B cell (primary cell): ENCODE measurements around the gene DHX8. TPM values are rescaled to one million over a fixed set of nuclear protein-coding genes. Genes with fewer than 3 reads are reported as not detected.

Experiments used
- ATAC-seq: fragments of 200-7000 bp; cut with Tn5 transposase; one replicate; pipeline ENCODE4 v1.10.0; 2021; ENCODE audit warnings: low read depth, mild to moderate bottlenecking, moderate number of reproducible peaks, moderate library complexity
- CTCF ChIA-PET: fragments of 350-600 bp; sonication (Branson Sonifier 250); formaldehyde crosslinking; loops from one replicate; lab custom pipeline; 2021; ENCODE audit warnings: antibody characterized with exemption, inconsistent platforms; lab: Charles Lee
- POLR2A ChIA-PET: fragments of 350-600 bp; sonication (Branson Sonifier 250); formaldehyde crosslinking; loops from one replicate; lab custom pipeline; 2021; ENCODE audit warnings: antibody characterized with exemption; lab: Charles Lee
- DNase-seq: peaks from one replicate; pipeline ENCODE4 v3.0.0; 2013
- H2AFZ ChIP-seq: 2 replicates; pipeline ENCODE4 v1.6.1; 2012; ENCODE audit warnings: mild to moderate bottlenecking, low read depth, low read length; ENCODE audit not compliant: insufficient read depth, poor library complexity, severe bottlenecking
- H3K27ac ChIP-seq, 2 donors: 1 replicate in 1 of 2; 2 replicates in 1 of 2; pipeline ENCODE4 v1.5.1; 2012 to 2013; ENCODE audit warnings: low read length in 2 of 2, mild to moderate bottlenecking in 2 of 2, moderate library complexity in 1 of 2
- H3K27me3 ChIP-seq, 4 experiments: fragments of 200-600 bp in 1 of 4; sonication (generic) in 1 of 4; replicated peaks in 1 of 4; 1 replicate in 2 of 4; 2 replicates in 2 of 4; pipeline versions ENCODE4 v1.6.1 to v1.7.0; 2013 to 2016; ENCODE audit warnings: low read length in 3 of 4, mild to moderate bottlenecking in 2 of 4, mixed read lengths in 1 of 4, moderate library complexity in 1 of 4; ENCODE audit not compliant: insufficient read depth in 4 of 4, control insufficient read depth in 3 of 4; ENCODE audit errors: control extremely low read depth in 1 of 4
- H3K36me3 ChIP-seq, 2 experiments: replicated peaks in 1 of 2; 1 replicate in 1 of 2; 2 replicates in 1 of 2; pipeline versions ENCODE4 v1.6.1 to v1.7.1; 2013; ENCODE audit warnings: low read length in 1 of 2; ENCODE audit not compliant: insufficient read depth in 2 of 2, control insufficient read depth in 1 of 2; ENCODE audit errors: control extremely low read depth in 1 of 2, extremely low read depth in 1 of 2
- H3K4me1 ChIP-seq, 2 donors: fragments of 200-600 bp in 1 of 2; sonication (generic) in 1 of 2; 1 replicate in 1 of 2; 2 replicates in 1 of 2; pipeline versions ENCODE4 v1.5.1 to v1.6.1; 2013 to 2017; ENCODE audit warnings: low read length in 2 of 2; ENCODE audit not compliant: control insufficient read depth in 2 of 2, insufficient read depth in 2 of 2
- H3K4me2 ChIP-seq: replicated peaks from 2 replicates; pipeline ENCODE3; 2012; ENCODE audit warnings: mild to moderate bottlenecking, low read depth, low read length; ENCODE audit not compliant: poor library complexity, severe bottlenecking
- H3K4me3 ChIP-seq, 5 experiments: fragments of 200-600 bp in 1 of 5; sonication (generic) in 1 of 5; 1 replicate in 3 of 5; 2 replicates in 2 of 5; pipeline versions ENCODE4 v1.5.1 to v1.7.0; 2011 to 2016; ENCODE audit warnings: low read length in 4 of 5, mild to moderate bottlenecking in 4 of 5, low read depth in 2 of 5, control low read depth in 1 of 5, moderate library complexity in 1 of 5; ENCODE audit not compliant: insufficient read depth in 1 of 5; ENCODE audit errors: control extremely low read depth in 1 of 5, extremely low read depth in 1 of 5
- H3K79me2 ChIP-seq: fragments of 200-600 bp; sonication (generic); one replicate; pipeline ENCODE4 v1.6.0; 2016; ENCODE audit warnings: low read length; ENCODE audit not compliant: control insufficient read depth, insufficient read depth
- H3K9ac ChIP-seq: fragments of 200-600 bp; sonication (generic); 2 replicates; pipeline ENCODE4 v1.6.1; 2017; ENCODE audit warnings: mild to moderate bottlenecking, low read length, moderate library complexity
- H3K9me3 ChIP-seq, 3 donors: one replicate each; pipeline versions ENCODE4 v1.6.1 to v1.7.1; 2013; ENCODE audit warnings: low read length in 2 of 3; ENCODE audit not compliant: control insufficient read depth in 2 of 3, insufficient read depth in 1 of 3; ENCODE audit errors: control extremely low read depth in 1 of 3
- H4K20me1 ChIP-seq: 2 replicates; pipeline ENCODE4 v1.6.0; 2012; ENCODE audit warnings: mild to moderate bottlenecking, low read length; ENCODE audit not compliant: insufficient read depth, control insufficient read depth, poor library complexity, severe bottlenecking
- H3K27ac Mint-ChIP-seq: one replicate; pipeline ENCODE4 v1.8.0; 2021; ENCODE audit warnings: mixed read lengths
- H3K27me3 Mint-ChIP-seq: one replicate; pipeline ENCODE4 v1.8.0; 2021; ENCODE audit warnings: mixed read lengths
- H3K4me1 Mint-ChIP-seq: one replicate; pipeline ENCODE4 v1.8.0; 2021; ENCODE audit warnings: mixed read lengths
- H3K4me3 Mint-ChIP-seq: one replicate; pipeline ENCODE4 v1.8.0; 2021; ENCODE audit warnings: mixed read lengths
- H3K9me3 Mint-ChIP-seq: one replicate; pipeline ENCODE4 v1.8.0; 2022; ENCODE audit warnings: mixed read lengths; ENCODE audit not compliant: insufficient read depth
- EZH2 ChIP-seq: IDR thresholded peaks from 2 replicates; pipeline ENCODE4 v1.6.1; 2012; ENCODE audit warnings: borderline replicate concordance, low read depth, mild to moderate bottlenecking, moderate library complexity, low read length; ENCODE audit not compliant: insufficient read depth, poor library complexity, severe bottlenecking
- WGBS: methylation state at CpG from one replicate; pipeline ENCODE4 v1.1.5; 2013; ENCODE audit warnings: missing lambda C conversion rate; ENCODE audit not compliant: insufficient coverage; 5-methylcytosine and 5-hydroxymethylcytosine counted together
- intact Hi-C: fragments of 100-400 bp; cut with micrococcal nuclease; formaldehyde crosslinking; loops from one replicate; pipeline ENCODE4 v1.10.0; 2022
- polyA plus RNA-seq: library from polyadenylated mRNA; depleted of rRNA; stranded (reverse); fragments of >200 nt; gene quantifications from 2 replicates; pipeline ENCODE4 v1.2.3, GENCODE V29; 2012
- total RNA-seq, 2 donors: library from RNA; stranded (reverse); fragments of 120-200 nt in 1 of 2; gene quantifications; 1 replicate in 1 of 2; 2 replicates in 1 of 2; pipeline versions ENCODE4 v1.2.3 to v1.2.4, GENCODE V29; 2013 to 2022
- TF ChIP-seq, protein P1 (sequence below): fragments of 200-600 bp; IDR thresholded peaks from one replicate; pipeline ENCODE4 v1.8.0; 2022; ENCODE audit warnings: antibody characterized with exemption, mild to moderate bottlenecking

Gene DHX8
- total and polyA plus RNA-seq, 2 donors (not counting 1 experiment from before 2014, with no cell fraction given): 17.9 to 63.3 TPM

DNA sequence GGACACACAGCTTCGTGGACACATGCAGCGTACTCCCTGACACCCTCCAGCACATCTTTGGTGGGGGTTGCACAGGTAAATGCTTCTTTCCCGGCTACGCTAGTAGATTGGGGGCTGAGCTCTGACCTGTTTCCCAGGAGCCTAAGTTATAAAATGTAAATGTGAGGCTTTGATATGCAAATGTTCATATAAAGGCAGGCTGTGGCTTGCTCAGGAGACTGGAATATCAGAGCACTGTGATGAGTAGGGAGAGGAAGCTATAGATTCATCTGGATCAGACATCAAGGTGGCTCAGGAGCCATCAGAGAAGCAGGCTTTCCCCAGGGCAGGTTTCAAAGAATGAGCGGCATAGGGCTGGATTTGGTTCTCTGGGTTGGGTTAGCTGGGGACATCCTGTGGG, 65.7 kb downstream of the DHX8 start:
- H3K9ac ChIP-seq: no peak overlapping the region
- no peak overlapping the region for H3K4me2 ChIP-seq
- intact Hi-C loops: no loop called here
- H3K27me3 ChIP-seq: peaks cover 0 to 65% (median 32%) of the 10 kb centered on the region in 4 experiments
- H3K27me3 Mint-ChIP-seq: peaks cover 58% of the 10 kb centered on the region
- POLR2A ChIA-PET: no interaction called here
- H3K4me1 ChIP-seq: peaks cover 21 to 28% of the 10 kb centered on the region in 2 donors
- DNase-seq (no peak), ATAC-seq (no peak)
- H3K4me3 Mint-ChIP-seq: no peak overlapping the region
- H3K4me1 Mint-ChIP-seq: peaks cover 21% of the 10 kb centered on the region
- no peak overlapping the region for H3K27ac Mint-ChIP-seq
- no peaks in the 10 kb centered on the region for H3K36me3 ChIP-seq
- WGBS: 97% methylated on average over 5 of the region's 5 CpGs
- CTCF ChIA-PET: no interaction called here
- H3K27ac ChIP-seq: no peak overlapping the region
- H3K4me3 ChIP-seq: no peak overlapping the region
- no peaks in the 10 kb centered on the region for H3K9me3 ChIP-seq
- no peaks in the 10 kb centered on the region for H3K9me3 Mint-ChIP-seq
- H3K79me2 ChIP-seq: no peaks in the 10 kb centered on the region
- no peak overlapping the region for H2AFZ ChIP-seq
- H4K20me1 ChIP-seq: peaks cover 17% of the 10 kb centered on the region
- TF ChIP-seq EZH2: no peak
- TF ChIP-seq, protein P1, sequence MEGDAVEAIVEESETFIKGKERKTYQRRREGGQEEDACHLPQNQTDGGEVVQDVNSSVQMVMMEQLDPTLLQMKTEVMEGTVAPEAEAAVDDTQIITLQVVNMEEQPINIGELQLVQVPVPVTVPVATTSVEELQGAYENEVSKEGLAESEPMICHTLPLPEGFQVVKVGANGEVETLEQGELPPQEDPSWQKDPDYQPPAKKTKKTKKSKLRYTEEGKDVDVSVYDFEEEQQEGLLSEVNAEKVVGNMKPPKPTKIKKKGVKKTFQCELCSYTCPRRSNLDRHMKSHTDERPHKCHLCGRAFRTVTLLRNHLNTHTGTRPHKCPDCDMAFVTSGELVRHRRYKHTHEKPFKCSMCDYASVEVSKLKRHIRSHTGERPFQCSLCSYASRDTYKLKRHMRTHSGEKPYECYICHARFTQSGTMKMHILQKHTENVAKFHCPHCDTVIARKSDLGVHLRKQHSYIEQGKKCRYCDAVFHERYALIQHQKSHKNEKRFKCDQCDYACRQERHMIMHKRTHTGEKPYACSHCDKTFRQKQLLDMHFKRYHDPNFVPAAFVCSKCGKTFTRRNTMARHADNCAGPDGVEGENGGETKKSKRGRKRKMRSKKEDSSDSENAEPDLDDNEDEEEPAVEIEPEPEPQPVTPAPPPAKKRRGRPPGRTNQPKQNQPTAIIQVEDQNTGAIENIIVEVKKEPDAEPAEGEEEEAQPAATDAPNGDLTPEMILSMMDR: no peak

DNA sequence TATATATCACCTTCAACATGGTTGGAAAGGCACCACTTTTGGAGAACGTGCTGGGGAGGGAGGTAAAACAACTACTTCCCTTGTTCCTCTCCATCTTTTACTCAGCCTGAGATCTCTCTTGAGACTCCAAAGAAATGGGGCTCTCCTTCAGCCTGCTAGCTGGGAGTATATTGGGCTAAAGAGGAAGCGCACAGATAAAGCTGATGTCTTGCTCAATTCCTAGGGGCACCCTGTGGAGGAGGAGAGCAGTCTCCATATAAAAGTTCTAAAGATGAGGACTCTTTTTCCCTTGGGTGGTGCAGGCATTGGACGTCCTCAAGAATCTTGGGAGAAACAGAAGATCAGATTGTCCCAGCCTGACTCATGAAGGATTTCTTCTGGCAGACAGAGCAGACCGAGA, 67.0 kb downstream of the DHX8 start:
- no peaks in the 10 kb centered on the region for H3K36me3 ChIP-seq
- Mint-ChIP-seq H3K27me3 (peaks cover 63% of the 10 kb centered on the region), H3K4me1 (peaks cover 16% of the 10 kb centered on the region), H3K9me3 (no peaks in the 10 kb centered on the region), H3K4me3 (no peak overlapping the region), H3K27ac (no peak overlapping the region)
- TF ChIP-seq EZH2: no peak
- TF ChIP-seq, protein P1: no peak
- H3K27ac ChIP-seq: no peak overlapping the region
- H3K27me3 ChIP-seq: peaks cover 0 to 57% (median 28%) of the 10 kb centered on the region in 4 experiments
- no peaks in the 10 kb centered on the region for H3K9me3 ChIP-seq
- ChIA-PET CTCF (no interaction called here), POLR2A (no interaction called here)
- peaks cover 13% of the 10 kb centered on the region for H4K20me1 ChIP-seq
- intact Hi-C loops: no loop called here
- H3K4me1 ChIP-seq: peaks cover 11 to 16% of the 10 kb centered on the region in 2 donors
- H3K9ac ChIP-seq: no peak overlapping the region
- H2AFZ ChIP-seq: no peak overlapping the region
- H3K4me3 ChIP-seq: no peak overlapping the region
- no peak for DNase-seq
- no peak for ATAC-seq
- no peaks in the 10 kb centered on the region for H3K79me2 ChIP-seq
- no peak overlapping the region for H3K4me2 ChIP-seq
- 96% methylated on average over 3 of the region's 4 CpGs for WGBS
